AG04449 (cell line): ENCODE results near the gene FRMD3.
A peak's percentile ranks its signal among the peaks of the same experiment; 100 is the strongest.

ENCODE experiments used
- CTCF ChIA-PET: fragments of 350-600 bp; formaldehyde crosslinking; extraction: SDS; loops from one replicate; lab custom pipeline; 2021; ENCODE audit warnings: antibody characterized with exemption; lab: Yijun Ruan, JAX
- POLR2A ChIA-PET: fragments of 400-600, 350-600 bp; formaldehyde crosslinking; extraction: SDS; loops from one replicate; lab custom pipeline; 2020; ENCODE audit warnings: antibody characterized with exemption, inconsistent platforms; lab: Yijun Ruan, JAX
- DNase-seq: peaks from one replicate; pipeline ENCODE4 v3.0.0-alpha.2; 2010; ENCODE audit warnings: low read depth, low spot score
- H3K4me3 ChIP-seq: 2 replicates; pipeline ENCODE4 v1.5.1; 2011; ENCODE audit warnings: low read depth, mild to moderate bottlenecking, control low read depth, low read length
- TF ChIP-seq, protein P1 (sequence below): IDR thresholded peaks from one replicate; pipeline ENCODE4 v1.5.1; 2011; ENCODE audit warnings: mild to moderate bottlenecking, moderate library complexity, low read length, control low read depth, inconsistent platforms; ENCODE audit not compliant: insufficient read depth; ENCODE audit errors: missing control alignments

The FRMD3 gene

DNA sequence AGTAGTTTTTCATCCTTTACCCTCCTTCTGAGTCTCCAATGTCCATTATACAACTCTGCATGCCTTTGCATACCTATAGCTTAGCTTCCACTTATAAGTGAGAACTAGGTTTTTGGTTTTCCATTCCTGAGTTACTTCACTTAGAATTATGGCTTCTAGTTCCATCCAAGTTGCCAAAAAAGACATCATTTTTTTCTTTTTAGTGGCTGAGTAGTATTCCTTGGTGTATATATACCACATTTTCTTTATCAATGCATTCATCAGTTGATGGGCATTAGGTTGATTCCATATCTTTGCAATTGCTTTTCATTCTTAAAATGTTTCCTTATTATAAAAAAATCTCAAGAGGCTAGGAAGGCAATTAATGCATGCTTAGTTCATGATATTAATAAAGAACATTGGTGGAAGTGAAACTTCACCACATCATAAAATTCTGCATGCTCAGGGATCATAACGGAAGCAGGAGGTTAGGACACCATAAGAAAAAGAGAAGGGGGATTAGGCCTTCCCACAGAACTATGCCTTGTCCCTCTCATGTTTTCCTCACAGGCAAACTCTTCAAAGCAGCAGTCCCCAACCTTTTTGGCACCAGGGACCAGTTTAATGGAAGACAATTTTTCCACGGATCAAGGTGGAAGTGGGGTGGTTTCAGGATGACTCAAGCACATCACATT is 105.2 kb downstream of the FRMD3 start:
- TF ChIP-seq, protein P1, sequence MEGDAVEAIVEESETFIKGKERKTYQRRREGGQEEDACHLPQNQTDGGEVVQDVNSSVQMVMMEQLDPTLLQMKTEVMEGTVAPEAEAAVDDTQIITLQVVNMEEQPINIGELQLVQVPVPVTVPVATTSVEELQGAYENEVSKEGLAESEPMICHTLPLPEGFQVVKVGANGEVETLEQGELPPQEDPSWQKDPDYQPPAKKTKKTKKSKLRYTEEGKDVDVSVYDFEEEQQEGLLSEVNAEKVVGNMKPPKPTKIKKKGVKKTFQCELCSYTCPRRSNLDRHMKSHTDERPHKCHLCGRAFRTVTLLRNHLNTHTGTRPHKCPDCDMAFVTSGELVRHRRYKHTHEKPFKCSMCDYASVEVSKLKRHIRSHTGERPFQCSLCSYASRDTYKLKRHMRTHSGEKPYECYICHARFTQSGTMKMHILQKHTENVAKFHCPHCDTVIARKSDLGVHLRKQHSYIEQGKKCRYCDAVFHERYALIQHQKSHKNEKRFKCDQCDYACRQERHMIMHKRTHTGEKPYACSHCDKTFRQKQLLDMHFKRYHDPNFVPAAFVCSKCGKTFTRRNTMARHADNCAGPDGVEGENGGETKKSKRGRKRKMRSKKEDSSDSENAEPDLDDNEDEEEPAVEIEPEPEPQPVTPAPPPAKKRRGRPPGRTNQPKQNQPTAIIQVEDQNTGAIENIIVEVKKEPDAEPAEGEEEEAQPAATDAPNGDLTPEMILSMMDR: no peak
- POLR2A ChIA-PET: no interaction called here
- CTCF ChIA-PET: interaction anchor here (1.2 kb wide), 1 partner anchor 16 kb away, joined by 4 read pairs; no protein-coding TSS in a partner anchor
- H3K4me3 ChIP-seq: no peak overlapping the region
- DNase-seq: no peak

DNA sequence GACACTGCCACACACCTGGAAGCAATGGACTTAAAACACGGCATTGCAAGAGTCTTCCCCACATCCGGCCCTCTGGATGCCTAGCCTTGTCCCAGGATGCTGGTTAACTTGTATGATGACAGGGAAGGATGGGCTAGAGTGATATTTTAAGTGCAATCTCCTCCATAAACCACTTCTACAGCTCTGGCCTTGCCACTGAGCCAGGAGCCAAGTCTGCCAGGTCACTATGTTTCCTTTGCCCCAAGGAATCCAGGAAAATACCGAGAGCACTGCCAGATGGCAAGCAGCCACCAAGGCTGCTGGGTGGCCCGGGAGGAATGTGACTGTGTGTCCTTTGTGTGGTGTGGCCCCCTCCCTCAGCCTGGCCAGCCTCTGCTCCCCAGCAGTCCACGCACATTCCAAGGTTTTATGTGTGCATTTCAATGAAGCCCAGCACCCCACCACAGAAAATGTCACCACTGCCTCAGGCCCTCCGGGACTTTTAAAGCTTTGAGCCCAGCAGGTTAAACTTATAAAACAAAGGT is 106.0 kb downstream of the FRMD3 start:
- TF ChIP-seq, protein P1: no peak
- POLR2A ChIA-PET: no interaction called here
- no peak overlapping the region for H3K4me3 ChIP-seq
- DNase-seq: peak; percentile 38
- CTCF ChIA-PET: interaction anchor here (1.1 kb wide), 1 partner anchor 98 kb away, joined by 3 read pairs; no protein-coding TSS in a partner anchor

DNA sequence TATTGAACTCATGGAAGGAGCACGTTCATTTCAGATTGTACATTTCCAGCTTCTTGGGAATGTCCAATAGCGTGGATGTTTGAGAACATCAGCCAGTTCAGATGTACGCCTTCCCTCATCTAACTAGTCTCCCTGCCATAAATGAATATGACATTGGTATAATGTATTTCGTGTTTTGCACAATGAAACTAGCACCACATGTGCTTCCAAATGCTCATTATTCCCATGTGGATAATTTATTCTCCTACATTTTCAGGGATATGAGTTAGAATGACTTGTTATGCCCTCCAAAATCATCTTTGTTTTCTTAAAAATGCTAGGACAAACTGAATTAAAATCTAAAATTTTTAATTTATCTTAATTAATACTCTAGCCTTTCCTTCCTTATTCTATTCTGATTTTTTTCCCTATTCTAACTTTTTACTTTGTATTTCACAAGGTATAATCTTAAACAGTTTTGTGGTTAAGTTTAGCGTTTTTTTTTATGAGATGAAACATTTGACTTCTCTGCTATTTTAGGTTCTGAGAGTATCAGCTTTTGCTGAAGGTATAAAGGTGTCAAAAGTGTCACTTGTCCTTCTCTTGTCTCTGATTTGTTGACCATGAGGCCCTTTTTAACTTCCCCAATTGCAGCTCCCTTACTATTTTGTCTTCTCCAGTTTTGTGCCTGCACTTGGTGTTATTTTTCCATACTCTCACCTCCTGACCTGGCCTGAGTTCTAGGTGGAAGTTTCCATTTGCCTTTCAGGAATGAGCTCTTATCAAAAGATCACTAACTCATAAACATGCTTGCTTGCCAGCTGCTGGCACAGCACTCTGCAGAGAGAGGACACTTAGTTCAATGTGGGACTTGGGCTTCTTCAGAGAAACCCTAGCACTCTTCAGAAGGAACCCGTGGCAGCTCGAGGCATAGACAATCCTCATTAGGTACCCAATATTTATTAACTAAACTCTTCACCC is 106.8 kb downstream of the FRMD3 start:
- CTCF ChIA-PET: interaction anchor here (1.1 to 1.4 kb wide), 2 partner anchors 8 to 97 kb away, joined by 3 read pairs; no protein-coding TSS in a partner anchor
- POLR2A ChIA-PET: no interaction called here

DNA sequence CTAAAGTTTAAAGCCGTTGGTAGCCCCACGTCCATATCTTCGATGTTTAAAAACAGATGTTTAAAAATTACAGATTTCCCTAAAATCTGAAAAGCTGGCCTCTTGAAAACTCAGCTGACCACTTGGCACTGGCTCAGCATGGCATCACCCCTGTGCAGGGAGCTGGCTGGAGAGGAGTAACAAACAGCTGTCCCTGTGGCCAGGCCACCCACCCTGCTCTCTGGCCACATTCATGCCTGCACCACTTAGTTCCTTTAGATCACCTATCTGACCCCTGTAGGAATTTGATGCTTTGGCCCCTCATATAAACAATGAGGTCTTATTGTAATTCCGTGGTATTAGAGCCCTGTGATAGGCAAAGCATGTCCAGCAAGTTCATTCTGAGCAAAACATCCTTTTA is 107.5 kb downstream of the FRMD3 start:
- no peak overlapping the region for H3K4me3 ChIP-seq
- TF ChIP-seq, protein P1: no peak
- CTCF ChIA-PET: interaction anchor here (1.4 kb wide), 1 partner anchor 9 kb away, joined by 3 read pairs; no protein-coding TSS in a partner anchor
- POLR2A ChIA-PET: no interaction called here
- no peak for DNase-seq

More for the DNA sequence above, 106.8 kb downstream of the FRMD3 start:
- no peak overlapping the region for H3K4me3 ChIP-seq
- TF ChIP-seq, protein P1: no peak
- no peak for DNase-seq

DNA sequence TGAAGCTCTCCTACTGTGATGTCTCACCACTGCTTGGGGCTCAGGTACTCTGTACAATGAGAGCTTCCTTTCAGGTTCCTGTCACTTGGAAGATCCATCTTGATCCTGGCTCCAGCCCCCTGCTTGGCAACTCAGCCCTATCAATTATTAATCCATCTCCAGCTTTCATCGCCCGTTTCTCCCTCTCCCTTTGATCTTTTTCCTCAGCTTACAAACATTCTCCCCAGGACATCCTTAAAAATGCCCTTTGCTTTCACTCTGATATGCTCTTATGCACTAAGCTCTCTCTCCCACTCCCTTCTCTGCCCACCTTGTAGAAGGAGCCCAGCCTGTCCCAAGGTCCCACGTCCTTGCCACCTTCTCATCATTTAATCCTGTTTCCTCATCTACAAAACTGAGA is 109.0 kb downstream of the FRMD3 start:
- CTCF ChIA-PET: no interaction called here
- no peak overlapping the region for H3K4me3 ChIP-seq
- no peak for DNase-seq
- TF ChIP-seq, protein P1: no peak
- POLR2A ChIA-PET: no interaction called here
